Type B pancreatic cell (in vitro differentiated cells): ENCODE results near the gene CACNG8. TPM values are rescaled to one million over a fixed set of nuclear protein-coding genes. Genes with fewer than 3 reads are reported as not detected.
"Not testable (repeated sequence)": the region's sequence is repeated elsewhere in the genome, so short reads cannot be mapped to it uniquely, and the experiment has no call there.

Experiments used
- DNase-seq: peaks from one replicate; pipeline ENCODE4 v3.0.0; 2021; ENCODE audit warnings: mixed read lengths; ENCODE audit not compliant: unreplicated experiment; ENCODE audit errors: extremely low spot score
- H3K27ac Mint-ChIP-seq: 2 replicates; pipeline ENCODE4 v1.8.0; 2021; ENCODE audit warnings: mild to moderate bottlenecking, mixed read lengths
- H3K27me3 Mint-ChIP-seq: 2 replicates; pipeline ENCODE4 v1.8.0; 2021; ENCODE audit warnings: mixed read lengths
- H3K36me3 Mint-ChIP-seq: 2 replicates; pipeline ENCODE4 v1.8.0; 2021; ENCODE audit warnings: mixed read lengths
- H3K4me1 Mint-ChIP-seq: one replicate; pipeline ENCODE4 v1.8.0; 2021; ENCODE audit warnings: mixed read lengths; ENCODE audit not compliant: unreplicated experiment
- H3K4me3 Mint-ChIP-seq: 2 replicates; pipeline ENCODE4 v1.8.0; 2021; ENCODE audit warnings: mild to moderate bottlenecking, mixed read lengths
- H3K9me3 Mint-ChIP-seq: 2 replicates; pipeline ENCODE4 v1.8.0; 2021; ENCODE audit warnings: mixed read lengths
- total RNA-seq: library from RNA; stranded (reverse); gene quantifications from 2 replicates; pipeline ENCODE4 v1.2.1, GENCODE V29; 2021; ENCODE audit warnings: low replicate concordance
- TF ChIP-seq, protein P1 (sequence below): fragments of 200-600 bp; sonication (generic); conservative IDR thresholded peaks from 2 replicates; pipeline ENCODE4 v1.5.0; 2021; ENCODE audit warnings: antibody characterized with exemption, mild to moderate bottlenecking

The CACNG8 gene
- total RNA-seq, 1 donor from 2014 or later = 0.97 TPM

GRCh38 chr19:54029301-54029700 lies 66.6 kb downstream of the CACNG8 start:
- H3K36me3 Mint-ChIP-seq = no peaks in the 10 kb centered on the region
- no peaks in the 10 kb centered on the region for H3K9me3 Mint-ChIP-seq
- H3K4me1 Mint-ChIP-seq = no peaks in the 10 kb centered on the region
- TF ChIP-seq, protein P1, sequence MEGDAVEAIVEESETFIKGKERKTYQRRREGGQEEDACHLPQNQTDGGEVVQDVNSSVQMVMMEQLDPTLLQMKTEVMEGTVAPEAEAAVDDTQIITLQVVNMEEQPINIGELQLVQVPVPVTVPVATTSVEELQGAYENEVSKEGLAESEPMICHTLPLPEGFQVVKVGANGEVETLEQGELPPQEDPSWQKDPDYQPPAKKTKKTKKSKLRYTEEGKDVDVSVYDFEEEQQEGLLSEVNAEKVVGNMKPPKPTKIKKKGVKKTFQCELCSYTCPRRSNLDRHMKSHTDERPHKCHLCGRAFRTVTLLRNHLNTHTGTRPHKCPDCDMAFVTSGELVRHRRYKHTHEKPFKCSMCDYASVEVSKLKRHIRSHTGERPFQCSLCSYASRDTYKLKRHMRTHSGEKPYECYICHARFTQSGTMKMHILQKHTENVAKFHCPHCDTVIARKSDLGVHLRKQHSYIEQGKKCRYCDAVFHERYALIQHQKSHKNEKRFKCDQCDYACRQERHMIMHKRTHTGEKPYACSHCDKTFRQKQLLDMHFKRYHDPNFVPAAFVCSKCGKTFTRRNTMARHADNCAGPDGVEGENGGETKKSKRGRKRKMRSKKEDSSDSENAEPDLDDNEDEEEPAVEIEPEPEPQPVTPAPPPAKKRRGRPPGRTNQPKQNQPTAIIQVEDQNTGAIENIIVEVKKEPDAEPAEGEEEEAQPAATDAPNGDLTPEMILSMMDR = no peak
- H3K27ac Mint-ChIP-seq = no peak overlapping the region
- H3K27me3 Mint-ChIP-seq = peaks cover 17% of the 10 kb centered on the region
- DNase-seq = no peak
- H3K4me3 Mint-ChIP-seq = no peak overlapping the region

GRCh38 chr19:54029930-54030490 lies 67.3 kb downstream of the CACNG8 start:
- TF ChIP-seq, protein P1 = peak; percentile 77
- Mint-ChIP-seq H3K4me3 (no peak overlapping the region), H3K36me3 (no peaks in the 10 kb centered on the region), H3K27ac (no peak overlapping the region), H3K27me3 (peaks cover 17% of the 10 kb centered on the region), H3K4me1 (no peaks in the 10 kb centered on the region), H3K9me3 (no peaks in the 10 kb centered on the region)
- no peak for DNase-seq

- TF ChIP-seq, protein P1 = peak; percentile 64
- no peak for DNase-seq
- Mint-ChIP-seq H3K4me1 (no peaks in the 10 kb centered on the region), H3K4me3 (no peak overlapping the region), H3K27ac (no peak overlapping the region), H3K36me3 (no peaks in the 10 kb centered on the region), H3K27me3 (peaks cover 17% of the 10 kb centered on the region), H3K9me3 (no peaks in the 10 kb centered on the region)
Observed at GRCh38 chr19:54030895-54031586, 68.3 kb downstream of the CACNG8 start.

- Mint-ChIP-seq H3K36me3 (no peaks in the 10 kb centered on the region), H3K9me3 (no peaks in the 10 kb centered on the region), H3K27ac (no peak overlapping the region), H3K4me3 (no peak overlapping the region), H3K27me3 (peaks cover 15% of the 10 kb centered on the region), H3K4me1 (no peaks in the 10 kb centered on the region)
- TF ChIP-seq, protein P1 = no peak
- DNase-seq = no peak
Observed at GRCh38 chr19:54035215-54036178, 72.8 kb downstream of the CACNG8 start.

- not testable (repeated sequence) for H3K27ac Mint-ChIP-seq, H3K9me3 Mint-ChIP-seq, H3K4me3 Mint-ChIP-seq, H3K4me1 Mint-ChIP-seq, H3K27me3 Mint-ChIP-seq, DNase-seq, H3K36me3 Mint-ChIP-seq
Observed at GRCh38 chr19:54036542-54036941, 73.8 kb downstream of the CACNG8 start.

Other genes with a start within 250 kb of the CACNG8 start
- not detected in 2 replicates for gene NLRP12, start 138.6 kb upstream of the CACNG8 start, total RNA-seq
- 69.5 and 73.5 TPM in 2 replicates for gene MYADM, start 95.1 kb upstream of the CACNG8 start, total RNA-seq
- 2.4 and 3.1 TPM in 2 replicates for gene PRKCG, start 80.7 kb upstream of the CACNG8 start, total RNA-seq
- 0.67 and 6.0 TPM in 2 replicates for gene CACNG7, start 53.7 kb upstream of the CACNG8 start, total RNA-seq
- gene CACNG6, start 28.7 kb downstream of the CACNG8 start, total RNA-seq = 0.27 and 0.98 TPM in 2 replicates
- gene VSTM1, start 101.0 kb downstream of the CACNG8 start, total RNA-seq = not detected in 2 replicates
- gene TARM1, start 118.4 kb downstream of the CACNG8 start, total RNA-seq = not detected in 2 replicates
- not detected in 2 replicates for gene OSCAR, start 137.9 kb downstream of the CACNG8 start, total RNA-seq
- gene NDUFA3, start 139.9 kb downstream of the CACNG8 start, total RNA-seq = 140 and 155 TPM in 2 replicates
- gene TFPT, start 152.7 kb downstream of the CACNG8 start, total RNA-seq = 14.1 and 17.0 TPM in 2 replicates
- 80.5 and 89.8 TPM in 2 replicates for gene PRPF31, start 152.8 kb downstream of the CACNG8 start, total RNA-seq
- 55.4 and 72.9 TPM in 2 replicates for gene CNOT3, start 174.8 kb downstream of the CACNG8 start, total RNA-seq
- gene LENG1, start 196.8 kb downstream of the CACNG8 start, total RNA-seq = 6.6 and 7.5 TPM in 2 replicates
- gene TMC4, start 210.2 kb downstream of the CACNG8 start, total RNA-seq = 24.2 and 42.1 TPM in 2 replicates
- 73.3 and 86.7 TPM in 2 replicates for gene MBOAT7, start 226.6 kb downstream of the CACNG8 start, total RNA-seq
- 39.3 and 41.9 TPM in 2 replicates for gene TSEN34, start 228.4 kb downstream of the CACNG8 start, total RNA-seq
- 1,437 and 1,455 TPM in 2 replicates for gene RPS9, start 237.9 kb downstream of the CACNG8 start, total RNA-seq